Suppressor macrophage treated with lipopolysaccharide for 1 hour (primary cell): ENCODE data around the gene SPINK5.
A peak's percentile ranks its signal among the peaks of the same experiment; 100 is the strongest.

Experiments used
- DNase-seq, 3 donors: peaks; one replicate each; pipeline ENCODE4 v3.0.0-alpha.2; 2020 to 2022

The SPINK5 gene

GRCh38 chr5:148091991-148092964, 28.5 kb downstream of the SPINK5 start:
- DNase-seq = no peak

- DNase-seq = no peak
Observed at GRCh38 chr5:148094336-148094735, 30.6 kb downstream of the SPINK5 start.

GRCh38 chr5:148104226-148104625, 40.4 kb downstream of the SPINK5 start:
- no peak for DNase-seq

- DNase-seq = no peak
Observed at GRCh38 chr5:148107608-148108007, 43.8 kb downstream of the SPINK5 start.

GRCh38 chr5:148113243-148113642, 49.5 kb downstream of the SPINK5 start:
- no peak for DNase-seq

GRCh38 chr5:148120317-148120716, 56.5 kb downstream of the SPINK5 start:
- DNase-seq = no peak

- peak in 2 of 3 donors; percentile 17 to 25 for DNase-seq
Observed at GRCh38 chr5:148125641-148126040, 61.9 kb downstream of the SPINK5 start.

- no peak for DNase-seq
Observed at GRCh38 chr5:148135091-148136048, 71.6 kb downstream of the SPINK5 start.

- no peak for DNase-seq
Observed at GRCh38 chr5:148140846-148141245, 77.1 kb downstream of the SPINK5 start.

GRCh38 chr5:148141645-148142044, 77.9 kb downstream of the SPINK5 start:
- no peak for DNase-seq

- no peak for DNase-seq
Observed at GRCh38 chr5:148145916-148146315, 82.1 kb downstream of the SPINK5 start.

- DNase-seq = no peak
Observed at GRCh38 chr5:148146487-148146886, 82.7 kb downstream of the SPINK5 start.

- no peak for DNase-seq
Observed at GRCh38 chr5:148147415-148147814, 83.6 kb downstream of the SPINK5 start.

- DNase-seq = no peak
Observed at GRCh38 chr5:148151872-148152271, 88.1 kb downstream of the SPINK5 start.

GRCh38 chr5:148152781-148153180, 89.0 kb downstream of the SPINK5 start:
- no peak for DNase-seq

GRCh38 chr5:148156609-148157008, 92.8 kb downstream of the SPINK5 start:
- no peak for DNase-seq

- no peak for DNase-seq
Observed at GRCh38 chr5:148162038-148162437, 98.3 kb downstream of the SPINK5 start.

GRCh38 chr5:148163345-148163744, 99.6 kb downstream of the SPINK5 start:
- DNase-seq = no peak

GRCh38 chr5:148166550-148167283, 102.9 kb downstream of the SPINK5 start:
- no peak for DNase-seq

GRCh38 chr5:148168246-148168645, 104.5 kb downstream of the SPINK5 start, which contains the start of gene SPINK14:
TSS of gene SPINK14 (plus strand) at chr5:148168546. CDS start at chr5:148169733, 1,187 bp downstream.
- DNase-seq = no peak

- DNase-seq = no peak
Observed at GRCh38 chr5:148172377-148172776, 108.6 kb downstream of the SPINK5 start.

- DNase-seq = no peak
Observed at GRCh38 chr5:148176480-148176879, 112.7 kb downstream of the SPINK5 start.

GRCh38 chr5:148177207-148177606, 113.4 kb downstream of the SPINK5 start:
- peak in 1 of 3 donors; percentile 25 for DNase-seq
